Hematopoietic multipotent progenitor cell (in vitro differentiated cells): Measurements from ENCODE around the gene GPR152. TPM values are rescaled to one million over a fixed set of nuclear protein-coding genes. Genes with fewer than 3 reads are reported as not detected.

Experiments used
- DNase-seq, 3 donors: peaks; one replicate each; pipeline ENCODE4 v3.0.0-alpha.2; 2011 to 2015; ENCODE audit warnings: low read depth in 2 of 3, low spot score in 2 of 3
- total RNA-seq: library from RNA; depleted of rRNA; stranded (reverse); fragments of >200 nt; gene quantifications from one replicate; pipeline ENCODE4 v1.2.3, GENCODE V29; 2012

Gene GPR152, protein sequence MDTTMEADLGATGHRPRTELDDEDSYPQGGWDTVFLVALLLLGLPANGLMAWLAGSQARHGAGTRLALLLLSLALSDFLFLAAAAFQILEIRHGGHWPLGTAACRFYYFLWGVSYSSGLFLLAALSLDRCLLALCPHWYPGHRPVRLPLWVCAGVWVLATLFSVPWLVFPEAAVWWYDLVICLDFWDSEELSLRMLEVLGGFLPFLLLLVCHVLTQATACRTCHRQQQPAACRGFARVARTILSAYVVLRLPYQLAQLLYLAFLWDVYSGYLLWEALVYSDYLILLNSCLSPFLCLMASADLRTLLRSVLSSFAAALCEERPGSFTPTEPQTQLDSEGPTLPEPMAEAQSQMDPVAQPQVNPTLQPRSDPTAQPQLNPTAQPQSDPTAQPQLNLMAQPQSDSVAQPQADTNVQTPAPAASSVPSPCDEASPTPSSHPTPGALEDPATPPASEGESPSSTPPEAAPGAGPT
- total RNA-seq: 0.27 TPM

DNA sequence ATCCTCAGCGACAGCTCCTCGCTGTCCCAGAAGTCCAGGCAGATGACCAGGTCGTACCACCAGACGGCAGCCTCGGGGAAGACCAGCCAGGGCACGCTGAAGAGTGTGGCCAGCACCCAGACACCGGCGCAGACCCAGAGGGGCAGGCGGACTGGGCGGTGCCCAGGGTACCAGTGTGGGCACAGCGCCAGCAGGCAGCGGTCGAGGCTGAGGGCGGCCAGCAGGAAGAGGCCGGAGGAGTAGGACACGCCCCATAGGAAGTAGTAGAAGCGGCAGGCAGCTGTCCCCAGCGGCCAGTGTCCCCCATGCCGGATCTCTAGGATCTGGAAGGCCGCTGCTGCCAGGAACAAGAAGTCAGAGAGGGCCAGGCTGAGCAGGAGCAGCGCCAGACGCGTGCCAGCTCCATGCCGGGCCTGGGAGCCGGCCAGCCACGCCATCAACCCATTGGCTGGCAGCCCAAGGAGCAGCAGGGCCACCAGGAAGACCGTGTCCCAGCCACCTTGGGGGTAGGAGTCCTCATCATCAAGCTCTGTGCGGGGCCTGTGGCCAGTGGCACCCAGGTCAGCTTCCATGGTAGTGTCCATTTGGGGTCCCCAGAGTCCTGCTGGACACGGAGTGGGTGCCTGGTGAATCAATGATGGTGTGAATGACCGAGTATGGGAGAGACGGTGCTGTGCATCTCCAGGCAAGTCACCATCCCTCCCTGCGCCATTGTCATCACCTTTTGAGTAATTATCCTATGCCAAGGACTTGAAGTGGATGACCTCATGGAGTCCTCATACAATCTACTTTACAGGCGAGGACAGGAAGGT lies at the start of gene GPR152:
GPR152 (minus strand) TSS at position 589 of the 812 bp plus-strand sequence; CDS start at position 584, 5 bp downstream.
- DNase-seq: no peak

DNA sequence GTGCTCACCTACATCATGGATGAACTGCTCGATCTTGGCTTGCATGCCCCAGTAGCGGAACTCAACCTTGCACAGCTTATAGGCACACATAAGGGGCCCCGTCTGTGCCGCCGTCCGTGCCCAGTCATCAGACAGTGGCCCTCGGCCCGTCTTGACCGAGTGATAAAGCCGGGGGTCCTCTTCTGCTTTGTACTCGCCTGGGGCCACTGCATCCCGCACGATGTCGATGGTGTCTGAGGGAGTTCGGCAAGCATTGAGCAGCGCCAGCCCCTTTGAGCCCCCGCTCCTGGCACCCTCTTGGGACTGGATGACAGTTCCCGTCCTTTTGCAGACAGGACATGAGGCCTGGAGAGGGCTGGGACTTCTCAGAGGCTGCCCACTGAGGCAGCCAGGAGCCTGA lies 49.3 kb upstream of the GPR152 start:
- no peak for DNase-seq

DNA sequence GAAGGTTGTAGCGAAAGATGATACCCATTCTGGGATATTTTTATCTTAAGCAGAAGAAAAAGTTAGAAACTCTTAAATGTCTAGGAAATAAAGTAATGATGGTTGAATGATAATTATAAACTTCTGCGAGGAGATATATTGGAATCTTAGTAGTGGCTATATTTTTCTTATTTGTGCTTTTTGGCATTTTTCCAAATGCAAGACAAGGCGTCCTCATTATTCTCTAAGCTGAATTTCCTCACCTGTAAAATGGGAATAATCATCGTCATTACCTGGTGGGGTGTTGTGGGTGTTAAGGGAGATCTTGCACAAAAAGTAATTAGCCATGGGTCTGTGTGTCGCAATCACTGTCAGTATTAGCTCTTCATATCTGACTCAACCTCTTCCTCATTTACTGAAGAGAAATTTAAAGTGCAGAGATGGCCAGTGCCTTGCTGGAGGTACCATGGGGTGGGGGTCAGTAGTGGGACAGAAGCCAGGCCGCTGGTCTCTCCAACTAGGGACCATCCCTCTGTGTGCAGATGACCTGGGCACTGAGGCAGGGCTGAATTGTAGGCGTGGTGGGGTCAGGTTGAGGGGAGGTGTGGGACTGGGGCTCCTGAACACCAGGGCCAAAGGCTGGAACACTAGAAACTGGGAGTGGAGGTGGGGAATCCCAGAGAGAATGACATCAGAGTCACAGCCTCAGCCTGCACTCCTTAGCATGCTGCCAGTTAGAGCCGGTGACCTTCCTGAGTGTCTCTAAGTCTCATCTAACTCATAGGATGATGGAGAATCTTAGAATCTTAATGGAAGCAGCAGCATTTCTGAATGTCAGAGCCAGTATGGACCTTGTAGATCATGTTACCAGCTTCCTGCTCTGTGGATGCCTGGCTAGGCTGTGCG lies 48.5 kb upstream of the GPR152 start:
- no peak for DNase-seq

DNA sequence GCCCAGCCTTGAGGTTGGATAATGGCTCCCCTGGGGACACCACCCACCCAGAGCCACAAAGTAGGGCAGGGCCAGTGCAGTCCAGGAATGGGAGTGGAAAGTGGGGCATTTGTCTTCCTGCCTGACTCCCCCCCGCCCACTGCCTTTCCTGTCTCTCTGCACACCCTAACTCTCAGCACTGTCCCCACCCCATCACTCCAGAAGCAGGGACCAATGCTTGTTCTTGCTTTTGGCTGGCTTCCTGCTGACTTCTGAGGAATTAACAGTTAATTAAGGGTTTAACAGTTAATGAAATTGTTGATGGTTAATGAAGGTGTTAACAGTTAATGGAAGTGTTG lies 47.9 kb upstream of the GPR152 start:
- DNase-seq: no peak

DNA sequence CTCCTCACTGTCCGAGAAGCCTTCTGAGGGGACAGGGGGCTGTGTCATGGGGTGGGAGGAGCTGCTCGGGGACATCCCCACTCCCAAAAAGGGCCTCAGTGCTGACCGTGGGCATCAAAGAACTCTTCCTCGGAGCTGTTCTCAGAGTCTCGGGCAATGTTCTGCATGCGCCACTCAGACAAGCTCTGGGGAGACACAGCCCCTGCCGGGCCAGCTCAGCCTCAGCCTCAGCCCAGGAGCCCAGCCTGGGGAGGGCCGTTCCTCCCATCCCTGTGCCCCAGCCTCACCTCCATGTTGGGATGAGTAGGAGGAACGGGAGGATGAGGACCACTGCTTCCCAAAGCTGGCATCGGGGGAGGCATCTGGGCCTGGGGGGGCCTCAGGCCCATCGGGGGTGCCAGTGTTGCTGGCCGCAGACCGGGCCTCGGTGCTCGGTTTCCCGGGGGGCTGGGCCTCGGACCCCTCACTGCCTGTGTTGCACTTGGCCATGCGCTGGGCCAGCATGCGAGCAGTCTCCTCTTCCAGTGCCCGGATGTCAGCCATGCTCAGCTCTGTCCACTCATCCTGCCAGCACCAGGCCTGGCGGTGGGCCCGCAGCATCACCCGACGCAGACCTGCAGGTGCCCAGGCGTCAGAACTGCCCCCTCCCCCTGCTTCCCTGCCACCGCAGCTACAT lies 47.4 kb upstream of the GPR152 start:
- no peak for DNase-seq

GRCh38 chr11:67498544-67498972 lies 46.0 kb upstream of the GPR152 start:
- DNase-seq: no peak

- no peak for DNase-seq
Observed at GRCh38 chr11:67497656-67498291, 45.2 kb upstream of the GPR152 start.

GRCh38 chr11:67496113-67496512 lies 43.6 kb upstream of the GPR152 start:
- no peak for DNase-seq

GRCh38 chr11:67495234-67496005 lies 42.9 kb upstream of the GPR152 start:
- no peak for DNase-seq

DNA sequence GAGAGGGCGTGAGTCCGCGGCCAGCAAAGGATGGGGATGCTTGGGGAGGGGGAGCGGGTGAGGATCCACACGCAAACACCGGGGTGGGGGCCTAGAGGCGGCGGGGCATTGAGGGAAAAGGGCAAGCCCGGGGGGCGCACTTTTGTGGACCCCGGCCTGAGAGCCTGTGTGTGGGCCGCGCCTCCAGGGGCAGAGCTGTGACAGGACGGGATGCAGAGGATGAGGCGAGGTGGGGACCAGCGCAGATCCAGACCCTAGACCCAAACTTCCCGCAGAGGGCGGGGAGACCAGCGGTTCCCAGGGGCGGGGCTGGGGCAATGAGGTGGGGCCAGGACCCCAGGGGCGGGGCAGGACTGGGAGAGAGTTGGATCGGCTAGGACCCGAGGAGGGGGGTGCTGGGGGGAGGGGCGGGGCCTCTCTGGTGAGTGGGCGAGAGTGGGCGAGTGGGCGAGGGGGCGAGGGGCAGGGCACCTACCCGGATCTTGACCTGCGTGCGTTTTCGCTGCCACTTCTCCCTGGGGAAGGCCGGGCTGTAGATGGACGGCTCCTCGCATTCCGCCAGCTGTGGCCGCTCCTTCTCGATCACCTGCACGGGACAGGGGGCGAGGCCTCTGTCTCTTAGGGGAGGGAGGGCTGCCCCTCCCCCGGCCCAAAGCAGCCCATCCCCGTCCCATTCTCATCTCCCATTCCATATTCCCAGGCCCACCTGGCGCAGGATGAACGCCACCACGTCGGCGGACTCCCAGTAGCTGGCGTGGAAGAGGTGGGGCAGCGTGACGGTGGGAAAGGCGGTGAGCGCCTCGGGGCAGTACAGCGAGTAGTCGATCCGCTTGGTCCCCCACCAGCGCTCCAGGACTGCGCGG lies 42.1 kb upstream of the GPR152 start:
- no peak for DNase-seq

DNA sequence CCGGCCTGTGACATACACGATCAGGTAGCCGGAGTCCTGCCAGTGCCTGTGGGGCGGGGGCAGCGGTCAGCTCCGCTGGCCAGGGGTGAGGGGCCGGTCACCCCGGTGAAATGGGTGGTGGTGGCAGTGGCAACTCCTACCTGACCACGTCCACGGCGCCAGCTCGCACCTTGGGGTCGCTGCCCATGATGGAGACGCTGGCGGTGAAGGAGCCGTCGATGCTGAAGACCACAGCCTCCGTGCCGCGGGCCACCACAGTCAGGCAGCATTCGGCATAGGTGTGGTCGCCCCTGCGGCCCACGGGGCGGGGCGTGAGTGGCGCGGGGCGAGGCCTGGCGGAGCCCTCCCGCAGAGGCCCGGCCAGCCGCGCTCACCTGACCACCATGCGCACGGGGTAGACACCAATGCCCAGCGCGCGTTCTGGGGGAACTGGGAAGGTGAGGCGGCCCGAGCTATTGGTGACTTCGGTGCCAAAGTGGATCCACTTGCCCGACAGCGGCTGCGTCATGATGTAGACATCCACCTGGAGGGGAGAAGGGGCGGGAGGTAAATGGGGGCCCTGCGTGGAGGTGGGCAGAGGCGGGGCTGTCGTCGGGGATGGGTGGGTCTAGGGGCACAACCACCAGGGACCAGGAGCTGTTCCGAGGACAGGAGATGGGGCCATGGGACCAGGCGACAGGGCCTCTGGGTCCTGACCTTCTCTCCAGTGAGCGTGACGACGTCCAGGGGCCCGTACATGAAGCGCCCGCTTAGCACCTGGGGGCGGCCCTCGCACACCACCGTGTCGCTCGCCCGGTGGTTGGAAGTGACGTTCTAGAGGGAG lies 41.2 kb upstream of the GPR152 start:
- DNase-seq: no peak

- no peak for DNase-seq
Observed at GRCh38 chr11:67492801-67493547, 40.4 kb upstream of the GPR152 start.

DNA sequence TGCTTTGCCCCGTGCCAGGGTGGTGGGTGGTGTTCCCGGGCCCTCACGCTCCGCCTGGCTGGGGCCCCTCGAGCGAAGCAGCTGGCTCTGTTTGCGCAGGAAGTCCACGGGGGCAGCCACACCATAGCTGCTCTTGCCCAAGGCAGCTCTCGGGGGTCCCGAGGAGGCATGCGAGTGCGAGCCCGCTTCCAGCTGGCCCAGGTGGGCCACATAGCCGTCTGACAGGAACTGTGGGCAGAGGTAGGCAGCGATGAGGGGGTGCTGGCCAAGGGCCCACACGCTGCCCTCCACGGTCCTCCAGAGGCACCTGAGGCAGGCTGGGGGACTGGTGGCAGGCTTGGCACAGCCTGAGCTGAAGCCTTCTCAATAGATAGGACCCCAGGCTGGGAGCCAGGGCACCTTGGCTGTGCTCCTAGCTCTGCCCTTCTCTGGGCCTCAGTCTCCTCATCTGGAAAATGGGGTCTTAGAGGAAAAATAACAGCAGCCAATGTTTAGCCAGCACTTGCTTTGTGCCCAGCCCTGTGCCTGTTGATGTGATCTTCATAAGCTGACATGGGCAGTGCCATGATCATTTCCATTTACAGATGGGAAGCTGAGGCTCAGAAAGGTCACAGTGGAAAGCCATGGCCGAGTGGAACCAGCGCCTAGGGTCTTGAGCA lies 39.7 kb upstream of the GPR152 start:
- no peak for DNase-seq

- no peak for DNase-seq
Observed at GRCh38 chr11:67491276-67492068, 38.9 kb upstream of the GPR152 start.

DNA sequence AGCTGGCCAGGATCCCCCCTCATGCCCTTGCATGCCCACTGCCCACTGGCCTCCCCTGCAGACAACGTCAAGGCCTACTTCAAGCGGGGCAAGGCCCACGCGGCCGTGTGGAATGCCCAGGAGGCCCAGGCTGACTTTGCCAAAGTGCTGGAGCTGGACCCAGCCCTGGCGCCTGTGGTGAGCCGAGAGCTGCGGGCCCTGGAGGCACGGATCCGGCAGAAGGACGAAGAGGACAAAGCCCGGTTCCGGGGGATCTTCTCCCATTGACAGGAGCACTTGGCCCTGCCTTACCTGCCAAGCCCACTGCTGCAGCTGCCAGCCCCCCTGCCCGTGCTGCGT lies 38.2 kb upstream of the GPR152 start:
- DNase-seq: no peak
